H9 (cell line): ENCODE measurements around the gene CYP27A1. TPM values are rescaled to one million over a fixed set of nuclear protein-coding genes. Genes with fewer than 3 reads are reported as not detected.
"Not testable (repeated sequence)": the region's sequence is repeated elsewhere in the genome, so short reads cannot be mapped to it uniquely, and the experiment has no call there.

ENCODE experiments used
- DNase-seq: peaks from one replicate; pipeline ENCODE4 v3.0.0-alpha.2; 2017
- H2AFZ ChIP-seq: one replicate; pipeline ENCODE4 v1.6.1; 2013; ENCODE audit warnings: mild to moderate bottlenecking, low read length, control low read depth, moderate library complexity
- H2AK5ac ChIP-seq: 2 replicates; pipeline ENCODE4 v1.6.1; 2013; ENCODE audit warnings: low read length, control low read depth, mixed read lengths; ENCODE audit not compliant: insufficient read length
- H2BK120ac ChIP-seq: one replicate; pipeline ENCODE4 v1.6.1; 2013; ENCODE audit warnings: low read depth, mild to moderate bottlenecking, low read length, control low read depth, inconsistent platforms; ENCODE audit not compliant: poor library complexity, severe bottlenecking
- H2BK12ac ChIP-seq: 2 replicates; pipeline ENCODE4 v1.6.1; 2013; ENCODE audit warnings: low read length, control low read depth, mixed read lengths, low read depth; ENCODE audit not compliant: insufficient read length
- H2BK15ac ChIP-seq: 2 replicates; pipeline ENCODE4 v1.6.1; 2013; ENCODE audit warnings: low read depth, low read length, control low read depth
- H2BK20ac ChIP-seq: one replicate; pipeline ENCODE4 v1.6.1; 2013; ENCODE audit warnings: low read depth, mild to moderate bottlenecking, low read length, control low read depth, inconsistent platforms; ENCODE audit not compliant: poor library complexity, severe bottlenecking
- H2BK5ac ChIP-seq: 2 replicates; pipeline ENCODE4 v1.6.1; 2013; ENCODE audit warnings: low read length, control low read depth, mixed read lengths; ENCODE audit not compliant: insufficient read length
- H3K14ac ChIP-seq: 2 replicates; pipeline ENCODE4 v1.6.1; 2013; ENCODE audit warnings: low read length, control low read depth; ENCODE audit not compliant: insufficient read depth
- H3K18ac ChIP-seq: 2 replicates; pipeline ENCODE4 v1.6.1; 2013; ENCODE audit warnings: low read depth, mild to moderate bottlenecking, mixed read lengths, low read length, control low read depth; ENCODE audit not compliant: insufficient read length
- H3K23ac ChIP-seq: 2 replicates; pipeline ENCODE4 v1.6.1; 2013; ENCODE audit warnings: low read length, control low read depth, mixed read lengths, low read depth; ENCODE audit not compliant: insufficient read length
- H3K23me2 ChIP-seq: 2 replicates; pipeline ENCODE4 v1.6.1; 2013; ENCODE audit warnings: low read depth, mild to moderate bottlenecking, mixed read lengths, low read length, control low read depth; ENCODE audit not compliant: insufficient read length, poor library complexity, severe bottlenecking
- H3K27ac ChIP-seq: 2 replicates; pipeline ENCODE4 v1.5.1; 2013; ENCODE audit warnings: low read length, control low read depth, mixed read lengths, low read depth; ENCODE audit not compliant: insufficient read length
- H3K27me3 ChIP-seq: 2 replicates; pipeline ENCODE4 v1.6.1; 2013; ENCODE audit warnings: low read length, control low read depth, inconsistent platforms; ENCODE audit not compliant: insufficient read depth
- H3K4ac ChIP-seq: 2 replicates; pipeline ENCODE4 v1.6.1; 2013; ENCODE audit warnings: low read depth, mild to moderate bottlenecking, control low read depth, inconsistent platforms, low read length, moderate library complexity
- H3K4me1 ChIP-seq: 2 replicates; pipeline ENCODE4 v1.6.1; 2013; ENCODE audit warnings: low read length, control low read depth, inconsistent platforms; ENCODE audit not compliant: insufficient read depth
- H3K4me2 ChIP-seq: 2 replicates; pipeline ENCODE4 v1.6.1; 2013; ENCODE audit warnings: low read length, control low read depth, mixed read lengths; ENCODE audit not compliant: insufficient read length, insufficient read depth
- H3K56ac ChIP-seq: 2 replicates; pipeline ENCODE4 v1.6.1; 2013; ENCODE audit warnings: low read depth, mild to moderate bottlenecking, mixed read lengths, low read length, control low read depth; ENCODE audit not compliant: insufficient read length
- H3K79me1 ChIP-seq: 2 replicates; pipeline ENCODE4 v1.6.1; 2013; ENCODE audit warnings: low read depth, mild to moderate bottlenecking, moderate library complexity, low read length, control low read depth, inconsistent platforms; ENCODE audit not compliant: insufficient read depth, poor library complexity, severe bottlenecking
- H3K79me2 ChIP-seq: 2 replicates; pipeline ENCODE4 v1.6.1; 2013; ENCODE audit warnings: low read length, control low read depth, inconsistent platforms; ENCODE audit not compliant: insufficient read depth
- H3K9ac ChIP-seq: 2 replicates; pipeline ENCODE4 v1.6.1; 2013; ENCODE audit warnings: low read length, control low read depth, mixed read lengths; ENCODE audit not compliant: insufficient read length; ENCODE audit errors: extremely low read depth
- H3K9me3 ChIP-seq: one replicate; pipeline ENCODE4 v1.6.1; 2013; ENCODE audit warnings: low read depth, low read length, inconsistent platforms; ENCODE audit not compliant: control insufficient read depth
- H3T11ph ChIP-seq: one replicate; pipeline ENCODE4 v1.6.1; 2013; ENCODE audit warnings: mild to moderate bottlenecking, low read length, control low read depth, inconsistent platforms
- H4K20me1 ChIP-seq: one replicate; pipeline ENCODE4 v1.6.1; 2013; ENCODE audit not compliant: control insufficient read depth, insufficient read length, insufficient read depth
- H4K5ac ChIP-seq: 2 replicates; pipeline ENCODE4 v1.6.1; 2013; ENCODE audit warnings: low read depth, mild to moderate bottlenecking, mixed read lengths, low read length, control low read depth; ENCODE audit not compliant: insufficient read length
- H4K8ac ChIP-seq: replicated peaks from 2 replicates; pipeline ENCODE4 v1.6.1; 2013; ENCODE audit warnings: low read length, control low read depth, mixed read lengths, low read depth; ENCODE audit not compliant: insufficient read length
- H4K91ac ChIP-seq: 2 replicates; pipeline ENCODE4 v1.6.1; 2013; ENCODE audit warnings: low read depth, mild to moderate bottlenecking, moderate library complexity, mixed read lengths, low read length, control low read depth; ENCODE audit not compliant: insufficient read length
- H3K27ac Mint-ChIP-seq, 3 experiments: 2 replicates in 2 of 3; 3 replicates in 1 of 3; pipeline ENCODE4 v1.8.0; 2020 to 2021; ENCODE audit warnings: mixed read lengths in 3 of 3, mild to moderate bottlenecking in 1 of 3, moderate library complexity in 1 of 3
- H3K27me3 Mint-ChIP-seq: 2 replicates; pipeline ENCODE4 v1.8.0; 2021; ENCODE audit warnings: low read depth, mild to moderate bottlenecking, moderate library complexity, mixed read lengths
- H3K36me3 Mint-ChIP-seq, 3 experiments: 2 replicates in 2 of 3; 3 replicates in 1 of 3; pipeline ENCODE4 v1.8.0; 2020 to 2021; ENCODE audit warnings: low read depth in 3 of 3, mixed read lengths in 3 of 3; ENCODE audit not compliant: insufficient read depth in 1 of 3
- H3K4me1 Mint-ChIP-seq, 2 experiments: 2 replicates each; pipeline ENCODE4 v1.8.0; 2020; ENCODE audit warnings: mixed read lengths in 2 of 2
- H3K4me3 Mint-ChIP-seq, 2 experiments: 2 replicates in 1 of 2; 3 replicates in 1 of 2; pipeline ENCODE4 v1.8.0; 2020 to 2021; ENCODE audit warnings: mild to moderate bottlenecking in 2 of 2, mixed read lengths in 2 of 2, moderate library complexity in 1 of 2
- H3K9me3 Mint-ChIP-seq, 2 experiments: 2 replicates in 1 of 2; 3 replicates in 1 of 2; pipeline ENCODE4 v1.8.0; 2020; ENCODE audit warnings: mild to moderate bottlenecking in 2 of 2, mixed read lengths in 2 of 2, moderate library complexity in 1 of 2
- WGBS: extraction: QIAGEN DNeasy Blood & Tissue Kit; methylation state at CpG from one replicate; pipeline ENCODE4 v1.1.7; 2013; ENCODE audit warnings: missing lambda C conversion rate, low lambda C conversion rate, mixed read lengths; ENCODE audit not compliant: insufficient read length; ENCODE audit errors: extremely low coverage; 5-methylcytosine and 5-hydroxymethylcytosine counted together
- total RNA-seq: library from RNA; stranded (reverse); gene quantifications from 2 replicates; pipeline ENCODE4 v1.2.1, GENCODE V29; 2021
- TF ChIP-seq, protein P1 (sequence below): fragments of 200-600 bp; sonication (generic); conservative IDR thresholded peaks from 3 replicates; pipeline ENCODE4 v1.8.0; 2021; ENCODE audit warnings: antibody characterized with exemption, mild to moderate bottlenecking

Gene CYP27A1
- total RNA-seq, 1 experiment from 2014 or later: 3.1 TPM

DNA sequence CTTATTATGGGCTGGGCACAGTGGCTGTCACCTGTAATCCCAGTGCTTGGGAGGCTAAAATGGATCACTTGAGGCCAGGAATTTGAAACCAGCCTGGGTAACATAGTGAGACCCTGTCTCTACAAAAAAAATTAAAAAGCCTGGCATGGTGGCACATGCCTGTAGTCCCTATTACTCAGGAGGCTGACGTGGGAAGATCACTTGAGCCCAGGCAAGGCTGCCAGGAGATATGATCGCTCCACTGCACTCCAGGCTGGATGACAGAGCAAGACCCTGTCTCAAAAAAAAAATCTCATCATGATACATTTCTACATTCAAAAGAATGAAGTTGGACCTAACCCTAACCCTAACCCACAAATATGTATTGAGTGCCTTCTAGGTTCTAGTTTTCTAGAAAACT is 20.2 kb upstream of the CYP27A1 start:
- H3K4me2 ChIP-seq: no peak overlapping the region
- H3K27me3 ChIP-seq: no peaks in the 10 kb centered on the region
- no peak overlapping the region for H3T11ph ChIP-seq
- H2BK12ac ChIP-seq: no peak overlapping the region
- H3K23me2 ChIP-seq: no peaks in the 10 kb centered on the region
- no peak overlapping the region for H3K56ac ChIP-seq
- H4K5ac ChIP-seq: no peak overlapping the region
- H2BK15ac ChIP-seq: no peak overlapping the region
- no peak overlapping the region for H4K8ac ChIP-seq
- no peaks in the 10 kb centered on the region for H3K79me2 ChIP-seq
- H3K9me3 Mint-ChIP-seq: no peaks in the 10 kb centered on the region
- DNase-seq: no peak
- peaks cover 0 to 15% (median 0%) of the 10 kb centered on the region in 3 experiments; a peak in 2 of 7 replicates for H3K36me3 Mint-ChIP-seq
- H3K79me1 ChIP-seq: no peaks in the 10 kb centered on the region
- H3K27ac ChIP-seq: no peak overlapping the region
- H3K27ac Mint-ChIP-seq: no peak overlapping the region
- H2BK5ac ChIP-seq: no peak overlapping the region
- H3K4ac ChIP-seq: no peak overlapping the region
- no peaks in the 10 kb centered on the region for H3K9me3 ChIP-seq
- H2AK5ac ChIP-seq: no peak overlapping the region
- TF ChIP-seq, protein P1, sequence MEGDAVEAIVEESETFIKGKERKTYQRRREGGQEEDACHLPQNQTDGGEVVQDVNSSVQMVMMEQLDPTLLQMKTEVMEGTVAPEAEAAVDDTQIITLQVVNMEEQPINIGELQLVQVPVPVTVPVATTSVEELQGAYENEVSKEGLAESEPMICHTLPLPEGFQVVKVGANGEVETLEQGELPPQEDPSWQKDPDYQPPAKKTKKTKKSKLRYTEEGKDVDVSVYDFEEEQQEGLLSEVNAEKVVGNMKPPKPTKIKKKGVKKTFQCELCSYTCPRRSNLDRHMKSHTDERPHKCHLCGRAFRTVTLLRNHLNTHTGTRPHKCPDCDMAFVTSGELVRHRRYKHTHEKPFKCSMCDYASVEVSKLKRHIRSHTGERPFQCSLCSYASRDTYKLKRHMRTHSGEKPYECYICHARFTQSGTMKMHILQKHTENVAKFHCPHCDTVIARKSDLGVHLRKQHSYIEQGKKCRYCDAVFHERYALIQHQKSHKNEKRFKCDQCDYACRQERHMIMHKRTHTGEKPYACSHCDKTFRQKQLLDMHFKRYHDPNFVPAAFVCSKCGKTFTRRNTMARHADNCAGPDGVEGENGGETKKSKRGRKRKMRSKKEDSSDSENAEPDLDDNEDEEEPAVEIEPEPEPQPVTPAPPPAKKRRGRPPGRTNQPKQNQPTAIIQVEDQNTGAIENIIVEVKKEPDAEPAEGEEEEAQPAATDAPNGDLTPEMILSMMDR: no peak
- H4K20me1 ChIP-seq: no peaks in the 10 kb centered on the region
- H3K4me1 Mint-ChIP-seq: no peaks in the 10 kb centered on the region
- no peak overlapping the region for H2BK120ac ChIP-seq
- no peaks in the 10 kb centered on the region for H3K4me1 ChIP-seq
- H3K4me3 Mint-ChIP-seq: no peak overlapping the region
- no peak overlapping the region for H3K18ac ChIP-seq
- no peak overlapping the region for H4K91ac ChIP-seq
- H3K9ac ChIP-seq: no peak overlapping the region
- H3K14ac ChIP-seq: no peak overlapping the region
- H3K27me3 Mint-ChIP-seq: peaks cover 2% of the 10 kb centered on the region; the same call in 1 of the 2 replicates
- no peak overlapping the region for H2BK20ac ChIP-seq
- H2AFZ ChIP-seq: no peak overlapping the region
- no CpG with 5 or more reads among the region's 2 CpGs for WGBS
- H3K23ac ChIP-seq: no peak overlapping the region

DNA sequence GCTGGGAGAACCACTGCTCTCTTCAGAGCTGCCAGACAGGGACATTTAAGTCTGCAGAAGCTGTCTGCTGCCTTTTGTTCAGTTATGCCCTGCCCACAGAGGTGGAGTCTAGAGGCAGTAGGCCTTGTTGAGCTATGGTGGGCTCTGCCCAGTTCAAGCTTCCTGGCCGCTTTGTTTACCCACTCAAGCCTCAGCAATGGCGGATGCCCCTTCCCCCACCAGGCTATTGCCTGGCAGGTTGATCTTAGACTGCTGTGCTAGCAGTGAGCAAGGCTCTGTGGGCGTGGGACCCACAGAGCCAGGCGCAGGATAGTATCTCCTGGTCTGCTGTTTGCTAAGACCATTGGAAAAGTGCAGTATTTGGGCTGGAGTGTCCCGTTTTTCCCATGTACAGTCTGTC is 9.2 kb upstream of the CYP27A1 start:
- not testable (repeated sequence) for H3K27ac ChIP-seq, H3K27me3 Mint-ChIP-seq, H3K79me2 ChIP-seq, H3K4me2 ChIP-seq, H4K91ac ChIP-seq, H3K23ac ChIP-seq, H2BK12ac ChIP-seq, H3K4me1 Mint-ChIP-seq, H3K4me1 ChIP-seq, H3K56ac ChIP-seq, H3T11ph ChIP-seq, H3K27me3 ChIP-seq, H4K5ac ChIP-seq, H3K27ac Mint-ChIP-seq, H2AFZ ChIP-seq, H3K79me1 ChIP-seq, H2BK15ac ChIP-seq, H4K8ac ChIP-seq, H2BK20ac ChIP-seq, H2AK5ac ChIP-seq, H3K18ac ChIP-seq, H3K4me3 Mint-ChIP-seq, H2BK120ac ChIP-seq, H3K23me2 ChIP-seq, H2BK5ac ChIP-seq, H3K9me3 ChIP-seq, H4K20me1 ChIP-seq, H3K9ac ChIP-seq, H3K4ac ChIP-seq, H3K14ac ChIP-seq, DNase-seq
- Mint-ChIP-seq H3K9me3 (peaks cover 4 to 14% of the 10 kb centered on the region in 2 experiments; a peak in 4 of 5 replicates), H3K36me3 (peaks cover 0 to 12% (median 8%) of the 10 kb centered on the region in 3 experiments; a peak in 5 of 7 replicates)
- no CpG with 5 or more reads among the region's 5 CpGs for WGBS
